ENCODE data around the gene SEMA3G.

Gene SEMA3G

GRCh38 chr3:52395503-52395865 lies 49.4 kb downstream of the SEMA3G start:
- no peak for TF ChIP-seq CTCF (IDR thresholded peaks at IDR 0.05; ENCODE audit: borderline replicate concordance, extremely low read depth, low read length, poor library complexity, severe bottlenecking)
- no peak for TF ChIP-seq EZH2 (IDR thresholded peaks at IDR 0.05; ENCODE audit: borderline replicate concordance, low read depth, low read length, severe bottlenecking)
- Histone ChIP-seq H3K79me2 (ENCODE audit: insufficient read depth, low read length) (no peaks in the 10 kb centered on the region), H3K4me3 (ENCODE audit: low read depth in 1 of 2, low read length in 2 of 2) (no peak overlapping the region), H3K4me2 (ENCODE audit: insufficient read depth, low read length) (no peak overlapping the region), H3K27ac (ENCODE audit: low read length) (no peak overlapping the region), H3K9ac (ENCODE audit: low read depth, low read length) (no peak overlapping the region), H2AFZ (ENCODE audit: low read depth, low read length) (no peak overlapping the region), H3K4me1 (ENCODE audit: insufficient read depth, low read length) (no peaks in the 10 kb centered on the region), H3K27me3 (ENCODE audit: insufficient read depth, low read length, poor library complexity) (no peaks in the 10 kb centered on the region), H3K36me3 (ENCODE audit: insufficient read depth, low read length) (peaks cover 5% of the 10 kb centered on the region; the same call in 1 of the 2 replicates), H3K9me3 (ENCODE audit: insufficient read depth, low read length, severe bottlenecking) (no peaks in the 10 kb centered on the region), H4K20me1 (ENCODE audit: insufficient read depth, low read length) (peaks cover 3% of the 10 kb centered on the region; the same call in 1 of the 2 replicates)
- ATAC-seq (ENCODE audit: insufficient read depth, low read depth) = no peak
- no peak for DNase-seq

DNA sequence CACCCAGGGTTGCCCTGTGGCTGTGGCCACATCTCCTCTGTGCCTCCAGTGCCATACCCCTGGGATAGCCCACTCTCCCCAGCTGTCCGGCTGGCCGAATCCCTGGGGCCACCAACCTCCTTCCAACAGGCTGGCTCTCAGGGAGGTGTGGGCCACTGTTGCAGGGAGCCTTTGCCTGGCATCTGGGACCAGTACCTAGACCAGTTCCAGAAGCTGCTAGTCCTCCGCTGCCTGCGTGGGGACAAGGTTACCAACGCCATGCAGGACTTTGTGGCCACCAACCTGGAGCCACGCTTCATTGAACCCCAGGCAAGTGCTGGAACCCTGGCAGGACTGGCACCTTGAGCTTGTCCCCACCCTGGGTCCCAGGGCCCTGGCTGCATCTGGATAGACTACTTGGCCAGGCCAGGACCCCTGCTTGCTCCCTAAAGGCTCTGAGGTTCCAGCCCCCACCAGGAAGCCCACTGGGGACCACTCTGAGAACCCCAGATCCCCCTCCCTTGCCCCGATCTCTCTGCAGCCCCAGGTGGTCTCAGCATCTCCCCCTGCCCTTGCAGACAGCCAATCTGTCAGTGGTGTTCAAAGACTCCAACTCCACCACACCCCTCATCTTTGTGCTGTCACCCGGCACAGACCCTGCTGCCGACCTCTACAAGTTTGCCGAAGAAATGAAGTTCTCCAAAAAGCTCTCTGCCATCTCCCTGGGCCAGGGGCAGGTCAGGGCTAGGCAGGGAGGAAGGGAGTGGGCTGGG lies 50.0 kb downstream of the SEMA3G start:
- Histone ChIP-seq H3K79me2 (ENCODE audit: insufficient read depth, low read length) (no peaks in the 10 kb centered on the region), H3K27me3 (ENCODE audit: insufficient read depth, low read length, poor library complexity) (no peaks in the 10 kb centered on the region), H3K36me3 (ENCODE audit: insufficient read depth, low read length) (no peaks in the 10 kb centered on the region), H3K9me3 (ENCODE audit: insufficient read depth, low read length, severe bottlenecking) (no peaks in the 10 kb centered on the region), H3K4me1 (ENCODE audit: insufficient read depth, low read length) (no peaks in the 10 kb centered on the region), H3K4me2 (ENCODE audit: insufficient read depth, low read length) (no peak overlapping the region), H3K27ac (ENCODE audit: low read length) (no peak overlapping the region), H3K9ac (ENCODE audit: low read depth, low read length) (no peak overlapping the region), H2AFZ (ENCODE audit: low read depth, low read length) (no peak overlapping the region), H4K20me1 (ENCODE audit: insufficient read depth, low read length) (no peaks in the 10 kb centered on the region), H3K4me3 (ENCODE audit: low read depth in 1 of 2, low read length in 2 of 2) (no peak overlapping the region)
- no peak for ATAC-seq (ENCODE audit: insufficient read depth, low read depth)
- DNase-seq = no peak
- no peak for TF ChIP-seq CTCF (IDR thresholded peaks at IDR 0.05; ENCODE audit: borderline replicate concordance, extremely low read depth, low read length, poor library complexity, severe bottlenecking)
- no peak for TF ChIP-seq EZH2 (IDR thresholded peaks at IDR 0.05; ENCODE audit: borderline replicate concordance, low read depth, low read length, severe bottlenecking)

DNA sequence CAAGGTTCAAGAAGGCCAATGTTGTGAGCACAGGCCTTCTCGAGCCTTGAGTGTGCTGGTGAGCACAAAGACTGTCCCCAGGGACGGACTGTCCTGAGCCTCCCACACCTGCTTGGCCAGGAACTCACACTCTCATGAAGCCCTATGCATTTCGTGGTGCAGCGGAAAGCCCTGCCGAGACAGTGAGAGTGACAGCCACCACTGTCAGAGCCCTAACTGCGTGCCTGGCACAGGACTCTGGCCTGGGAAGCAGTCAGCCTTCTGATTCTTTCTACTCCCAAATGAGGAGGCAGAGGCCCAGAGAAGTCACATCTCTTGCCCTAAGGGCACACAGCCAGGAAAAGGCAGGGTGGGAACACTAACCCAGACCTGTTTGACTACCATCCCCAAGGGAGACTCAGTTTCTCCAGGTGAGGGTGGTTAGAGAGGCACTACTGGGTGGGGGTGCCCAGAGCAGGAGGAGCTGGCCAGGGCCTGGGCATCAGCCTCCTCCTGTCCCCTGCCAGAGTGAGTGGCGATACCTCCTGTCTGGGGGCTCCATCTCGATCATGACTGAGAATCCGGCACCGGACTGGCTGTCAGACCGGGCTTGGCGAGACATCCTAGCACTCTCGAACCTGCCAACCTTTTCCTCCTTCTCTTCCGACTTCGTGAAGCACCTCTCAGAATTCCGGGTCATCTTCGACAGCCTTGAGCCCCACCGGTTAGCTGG lies 50.8 kb downstream of the SEMA3G start:
- DNase-seq = no peak
- Histone ChIP-seq H3K4me1 (ENCODE audit: insufficient read depth, low read length) (no peaks in the 10 kb centered on the region), H3K9me3 (ENCODE audit: insufficient read depth, low read length, severe bottlenecking) (no peaks in the 10 kb centered on the region), H4K20me1 (ENCODE audit: insufficient read depth, low read length) (no peaks in the 10 kb centered on the region), H3K79me2 (ENCODE audit: insufficient read depth, low read length) (no peaks in the 10 kb centered on the region), H3K27me3 (ENCODE audit: insufficient read depth, low read length, poor library complexity) (no peaks in the 10 kb centered on the region), H3K27ac (ENCODE audit: low read length) (no peak overlapping the region), H3K36me3 (ENCODE audit: insufficient read depth, low read length) (no peaks in the 10 kb centered on the region), H3K4me2 (ENCODE audit: insufficient read depth, low read length) (no peak overlapping the region), H3K4me3 (ENCODE audit: low read depth in 1 of 2, low read length in 2 of 2) (no peak overlapping the region), H2AFZ (ENCODE audit: low read depth, low read length) (no peak overlapping the region), H3K9ac (ENCODE audit: low read depth, low read length) (no peak overlapping the region)
- ATAC-seq (ENCODE audit: insufficient read depth, low read depth) = no peak
- TF ChIP-seq EZH2 (IDR thresholded peaks at IDR 0.05; ENCODE audit: borderline replicate concordance, low read depth, low read length, severe bottlenecking) (no peak), CTCF (IDR thresholded peaks at IDR 0.05; ENCODE audit: borderline replicate concordance, extremely low read depth, low read length, poor library complexity, severe bottlenecking) (no peak)
